Measurements from ENCODE around the gene DGKA.

DNA sequence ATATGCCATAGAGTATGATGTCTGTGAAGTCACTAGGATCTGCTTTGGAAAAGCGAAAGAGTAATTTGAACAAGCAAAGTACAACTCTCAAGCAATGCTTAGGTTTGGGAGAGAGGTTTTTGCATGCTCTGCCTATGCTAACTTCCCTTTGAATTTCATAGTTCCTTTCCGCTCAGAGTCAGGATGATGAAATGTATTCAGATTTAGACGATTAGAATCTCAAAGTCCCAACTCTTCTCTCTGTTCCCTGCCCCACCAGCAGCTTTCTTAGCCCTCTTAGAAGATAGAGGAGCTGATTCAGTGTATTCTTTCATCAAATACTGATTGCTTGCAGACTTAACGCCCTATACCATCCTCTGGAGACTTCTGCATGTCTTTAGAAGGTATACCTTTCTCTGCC is 54.4 kb downstream of the DGKA start:
- TF ChIP-seq, protein P1, sequence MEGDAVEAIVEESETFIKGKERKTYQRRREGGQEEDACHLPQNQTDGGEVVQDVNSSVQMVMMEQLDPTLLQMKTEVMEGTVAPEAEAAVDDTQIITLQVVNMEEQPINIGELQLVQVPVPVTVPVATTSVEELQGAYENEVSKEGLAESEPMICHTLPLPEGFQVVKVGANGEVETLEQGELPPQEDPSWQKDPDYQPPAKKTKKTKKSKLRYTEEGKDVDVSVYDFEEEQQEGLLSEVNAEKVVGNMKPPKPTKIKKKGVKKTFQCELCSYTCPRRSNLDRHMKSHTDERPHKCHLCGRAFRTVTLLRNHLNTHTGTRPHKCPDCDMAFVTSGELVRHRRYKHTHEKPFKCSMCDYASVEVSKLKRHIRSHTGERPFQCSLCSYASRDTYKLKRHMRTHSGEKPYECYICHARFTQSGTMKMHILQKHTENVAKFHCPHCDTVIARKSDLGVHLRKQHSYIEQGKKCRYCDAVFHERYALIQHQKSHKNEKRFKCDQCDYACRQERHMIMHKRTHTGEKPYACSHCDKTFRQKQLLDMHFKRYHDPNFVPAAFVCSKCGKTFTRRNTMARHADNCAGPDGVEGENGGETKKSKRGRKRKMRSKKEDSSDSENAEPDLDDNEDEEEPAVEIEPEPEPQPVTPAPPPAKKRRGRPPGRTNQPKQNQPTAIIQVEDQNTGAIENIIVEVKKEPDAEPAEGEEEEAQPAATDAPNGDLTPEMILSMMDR (IDR thresholded peaks at IDR 0.05): no peak
- TF ChIP-seq POLR2AphosphoS5 (IDR thresholded peaks at IDR 0.05; ENCODE audit: low read depth, low read length): no peak
- TF ChIP-seq, protein P2, sequence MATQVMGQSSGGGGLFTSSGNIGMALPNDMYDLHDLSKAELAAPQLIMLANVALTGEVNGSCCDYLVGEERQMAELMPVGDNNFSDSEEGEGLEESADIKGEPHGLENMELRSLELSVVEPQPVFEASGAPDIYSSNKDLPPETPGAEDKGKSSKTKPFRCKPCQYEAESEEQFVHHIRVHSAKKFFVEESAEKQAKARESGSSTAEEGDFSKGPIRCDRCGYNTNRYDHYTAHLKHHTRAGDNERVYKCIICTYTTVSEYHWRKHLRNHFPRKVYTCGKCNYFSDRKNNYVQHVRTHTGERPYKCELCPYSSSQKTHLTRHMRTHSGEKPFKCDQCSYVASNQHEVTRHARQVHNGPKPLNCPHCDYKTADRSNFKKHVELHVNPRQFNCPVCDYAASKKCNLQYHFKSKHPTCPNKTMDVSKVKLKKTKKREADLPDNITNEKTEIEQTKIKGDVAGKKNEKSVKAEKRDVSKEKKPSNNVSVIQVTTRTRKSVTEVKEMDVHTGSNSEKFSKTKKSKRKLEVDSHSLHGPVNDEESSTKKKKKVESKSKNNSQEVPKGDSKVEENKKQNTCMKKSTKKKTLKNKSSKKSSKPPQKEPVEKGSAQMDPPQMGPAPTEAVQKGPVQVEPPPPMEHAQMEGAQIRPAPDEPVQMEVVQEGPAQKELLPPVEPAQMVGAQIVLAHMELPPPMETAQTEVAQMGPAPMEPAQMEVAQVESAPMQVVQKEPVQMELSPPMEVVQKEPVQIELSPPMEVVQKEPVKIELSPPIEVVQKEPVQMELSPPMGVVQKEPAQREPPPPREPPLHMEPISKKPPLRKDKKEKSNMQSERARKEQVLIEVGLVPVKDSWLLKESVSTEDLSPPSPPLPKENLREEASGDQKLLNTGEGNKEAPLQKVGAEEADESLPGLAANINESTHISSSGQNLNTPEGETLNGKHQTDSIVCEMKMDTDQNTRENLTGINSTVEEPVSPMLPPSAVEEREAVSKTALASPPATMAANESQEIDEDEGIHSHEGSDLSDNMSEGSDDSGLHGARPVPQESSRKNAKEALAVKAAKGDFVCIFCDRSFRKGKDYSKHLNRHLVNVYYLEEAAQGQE (IDR thresholded peaks at IDR 0.05; ENCODE audit: insufficient read depth in 1 of 2, low read depth in 2 of 2, low read length in 1 of 2): no peak
